Measurements from ENCODE around the gene FGGY. TPM values are rescaled to one million over a fixed set of nuclear protein-coding genes. Genes with fewer than 3 reads are reported as not detected.

FGGY gene
- total RNA-seq, 1 donor from 2014 or later, result 32.5 TPM

DNA sequence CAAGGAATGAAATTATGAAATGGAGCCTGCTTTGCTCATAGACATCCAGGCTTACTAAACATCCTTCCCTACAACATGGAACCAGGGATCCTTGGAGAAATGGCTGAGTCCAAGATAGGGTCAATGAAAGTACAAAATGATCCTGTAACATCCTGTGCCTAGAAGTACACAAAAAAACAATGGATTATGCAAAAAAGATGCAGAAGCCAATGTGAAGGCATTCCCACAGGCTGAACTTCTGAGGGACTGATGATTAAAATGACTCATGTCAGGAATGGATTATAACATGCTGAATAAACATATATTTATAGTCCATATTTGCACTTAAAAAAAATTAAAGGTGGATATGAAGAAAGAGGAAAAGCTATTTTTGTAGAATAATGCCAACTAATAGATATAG, 507.4 kb downstream of the FGGY start:
- DNase-seq (ENCODE audit: low spot score), result no peak
- no peaks in the 10 kb centered on the region for H4K20me1 ChIP-seq (ENCODE audit: low read depth)
- TF ChIP-seq EZH2phosphoT487 (IDR thresholded peaks at IDR 0.05), result no peak
- TF ChIP-seq, protein P1, sequence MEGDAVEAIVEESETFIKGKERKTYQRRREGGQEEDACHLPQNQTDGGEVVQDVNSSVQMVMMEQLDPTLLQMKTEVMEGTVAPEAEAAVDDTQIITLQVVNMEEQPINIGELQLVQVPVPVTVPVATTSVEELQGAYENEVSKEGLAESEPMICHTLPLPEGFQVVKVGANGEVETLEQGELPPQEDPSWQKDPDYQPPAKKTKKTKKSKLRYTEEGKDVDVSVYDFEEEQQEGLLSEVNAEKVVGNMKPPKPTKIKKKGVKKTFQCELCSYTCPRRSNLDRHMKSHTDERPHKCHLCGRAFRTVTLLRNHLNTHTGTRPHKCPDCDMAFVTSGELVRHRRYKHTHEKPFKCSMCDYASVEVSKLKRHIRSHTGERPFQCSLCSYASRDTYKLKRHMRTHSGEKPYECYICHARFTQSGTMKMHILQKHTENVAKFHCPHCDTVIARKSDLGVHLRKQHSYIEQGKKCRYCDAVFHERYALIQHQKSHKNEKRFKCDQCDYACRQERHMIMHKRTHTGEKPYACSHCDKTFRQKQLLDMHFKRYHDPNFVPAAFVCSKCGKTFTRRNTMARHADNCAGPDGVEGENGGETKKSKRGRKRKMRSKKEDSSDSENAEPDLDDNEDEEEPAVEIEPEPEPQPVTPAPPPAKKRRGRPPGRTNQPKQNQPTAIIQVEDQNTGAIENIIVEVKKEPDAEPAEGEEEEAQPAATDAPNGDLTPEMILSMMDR (IDR thresholded peaks at IDR 0.05), result no peak
- no peak for TF ChIP-seq EZH2 (IDR thresholded peaks at IDR 0.05)

DNA sequence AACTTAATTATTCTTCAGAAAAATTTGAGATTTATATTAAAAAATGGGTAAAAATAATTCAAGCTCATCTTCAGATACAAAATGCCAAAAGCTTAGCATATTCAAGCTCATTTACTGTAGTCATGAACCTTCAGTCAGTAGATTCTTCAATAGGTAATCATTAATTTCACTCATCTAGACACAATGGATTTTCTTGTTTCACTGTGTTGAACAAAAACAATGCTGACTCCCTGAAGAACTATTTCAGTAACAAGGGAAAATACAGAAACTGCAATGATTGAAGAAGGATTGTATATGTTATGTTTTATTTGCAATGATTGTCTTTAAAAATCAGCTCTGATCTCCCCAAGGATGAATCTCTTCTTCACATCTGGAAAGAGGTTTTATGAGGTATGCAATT, 508.7 kb downstream of the FGGY start:
- H3K36me3 Mint-ChIP-seq, result no peaks in the 10 kb centered on the region
- Histone ChIP-seq H3K27ac (no peak overlapping the region), H3K9ac (no peak overlapping the region), H2AFZ (replicated peaks) (no peak overlapping the region), H3K79me2 (ENCODE audit: low read depth) (no peaks in the 10 kb centered on the region), H3K9me3 (ENCODE audit: low read depth) (no peaks in the 10 kb centered on the region), H4K20me1 (ENCODE audit: low read depth) (no peaks in the 10 kb centered on the region), H3K4me2 (no peak overlapping the region), H3K4me1 (peaks cover 8% of the 10 kb centered on the region), H3K36me3 (no peaks in the 10 kb centered on the region), H3K27me3 (peaks cover 17% of the 10 kb centered on the region), H3K4me3 (no peak overlapping the region), H3F3A (ENCODE audit: low read depth) (no peaks in the 10 kb centered on the region)
- no peak overlapping the region for H3K4me3 Mint-ChIP-seq
- H3K9me3 Mint-ChIP-seq, result no peaks in the 10 kb centered on the region
- DNase-seq (ENCODE audit: low spot score), result no peak
- peaks cover 2% of the 10 kb centered on the region for H3K27me3 Mint-ChIP-seq (ENCODE audit: insufficient read depth, low read depth)
- no peaks in the 10 kb centered on the region for H3K4me1 Mint-ChIP-seq
- H3K27ac Mint-ChIP-seq, result no peak overlapping the region
- TF ChIP-seq EZH2 (IDR thresholded peaks at IDR 0.05) (no peak), EZH2phosphoT487 (IDR thresholded peaks at IDR 0.05) (no peak)
- TF ChIP-seq, protein P1 (IDR thresholded peaks at IDR 0.05), result no peak

More for the DNA sequence above, 507.4 kb downstream of the FGGY start:
- Histone ChIP-seq H3K27me3 (peaks cover 17% of the 10 kb centered on the region), H3K27ac (no peak overlapping the region), H3K4me2 (no peak overlapping the region), H2AFZ (replicated peaks) (no peak overlapping the region), H3K4me3 (no peak overlapping the region), H3F3A (ENCODE audit: low read depth) (no peaks in the 10 kb centered on the region), H3K9me3 (ENCODE audit: low read depth) (no peaks in the 10 kb centered on the region), H3K9ac (no peak overlapping the region), H3K79me2 (ENCODE audit: low read depth) (no peaks in the 10 kb centered on the region), H3K36me3 (no peaks in the 10 kb centered on the region), H3K4me1 (peaks cover 8% of the 10 kb centered on the region)
- H3K4me3 Mint-ChIP-seq, result no peak overlapping the region
- H3K27me3 Mint-ChIP-seq (ENCODE audit: insufficient read depth, low read depth), result peaks cover 2% of the 10 kb centered on the region
- H3K4me1 Mint-ChIP-seq, result no peaks in the 10 kb centered on the region
- no peaks in the 10 kb centered on the region for H3K9me3 Mint-ChIP-seq
- H3K36me3 Mint-ChIP-seq, result no peaks in the 10 kb centered on the region
- no peak overlapping the region for H3K27ac Mint-ChIP-seq

Small RNAs within 50 kb of the gene (microRNA-seq; reads per million reads assigned to microRNA genes)
- not detected for gene MIR4711

Small RNAs within 50 kb of the gene (small RNA-seq; reads per million reads assigned to genes)
- not detected for gene MIR4711

Measured in neural progenitor cell (in vitro differentiated cells).